Endothelial cell of umbilical vein (primary cell): ENCODE measurements around the gene PLEKHS1. TPM values are rescaled to one million over a fixed set of nuclear protein-coding genes. Genes with fewer than 3 reads are reported as not detected.

Source experiments
- BruUV-seq: library from RNA; stranded (reverse); fragments of 400-500 nt; replicated peaks from 2 replicates; lab custom pipeline; 2021; lab: Mats Ljungman, UMichigan
- CTCF ChIA-PET: fragments of 300-600, 350-600 bp; sonication (Branson Sonifier 250); formaldehyde crosslinking; loops from one replicate; lab custom pipeline; 2021; ENCODE audit warnings: antibody characterized with exemption, inconsistent platforms; lab: Charles Lee
- POLR2A ChIA-PET: fragments of 300-600, 350-600 bp; sonication (Branson Sonifier 250); formaldehyde crosslinking; loops from one replicate; lab custom pipeline; 2021; ENCODE audit warnings: antibody characterized with exemption, inconsistent platforms; lab: Charles Lee
- DNase-seq: peaks from one replicate; pipeline ENCODE4 v3.0.0-alpha.2; 2011; ENCODE audit warnings: low read depth, low spot score
- FAIRE-seq: peaks from 2 replicates; lab custom pipeline; 2011; peaks lifted over from hg19 to GRCh38; lab: Jason Lieb, UNC
- H2AFZ ChIP-seq: 2 replicates; pipeline ENCODE4 v1.6.0; 2012; ENCODE audit warnings: low read depth, low read length, control low read depth, inconsistent platforms
- H3K27ac ChIP-seq: 2 replicates; pipeline ENCODE4 v1.5.1; 2011; ENCODE audit warnings: low read depth, mild to moderate bottlenecking, control low read depth, low read length, moderate library complexity; ENCODE audit not compliant: insufficient read depth
- H3K27me3 ChIP-seq, 2 experiments: 2 replicates each; pipeline versions ENCODE4 v1.6.0 to v1.6.1; 2011; ENCODE audit warnings: low read length in 2 of 2, mixed read lengths in 1 of 2; ENCODE audit not compliant: control insufficient read depth in 2 of 2, insufficient read depth in 2 of 2
- H3K36me3 ChIP-seq, 2 experiments: 2 replicates in 1 of 2; 3 replicates in 1 of 2; pipeline ENCODE4 v1.5.1; 2011; ENCODE audit warnings: low read length in 2 of 2, mild to moderate bottlenecking in 1 of 2, moderate library complexity in 1 of 2; ENCODE audit not compliant: control insufficient read depth in 2 of 2, insufficient read depth in 2 of 2; ENCODE audit errors: extremely low read depth in 1 of 2
- H3K4me1 ChIP-seq: 3 replicates; pipeline ENCODE4 v1.5.1; 2011; ENCODE audit warnings: mild to moderate bottlenecking, low read length; ENCODE audit not compliant: control insufficient read depth, insufficient read depth; ENCODE audit errors: extremely low read depth
- H3K4me2 ChIP-seq: 2 replicates; pipeline ENCODE4 v1.6.1; 2011; ENCODE audit warnings: low read length, control low read depth, mixed read lengths; ENCODE audit not compliant: insufficient read depth
- H3K4me3 ChIP-seq, 3 experiments: fragments of 200-600 bp in 1 of 3; sonication (generic), shearing (Covaris generic) in 1 of 3; replicated peaks in 1 of 3; 2 replicates each; pipeline ENCODE4 v1.5.1; 2011 to 2016; ENCODE audit warnings: control low read depth in 3 of 3, low read length in 3 of 3, mild to moderate bottlenecking in 2 of 3, inconsistent platforms in 1 of 3, low read depth in 1 of 3, moderate library complexity in 1 of 3; ENCODE audit not compliant: insufficient read depth in 1 of 3
- H3K79me2 ChIP-seq: 2 replicates; pipeline ENCODE4 v1.6.0; 2012; ENCODE audit warnings: low read length, inconsistent platforms; ENCODE audit not compliant: control insufficient read depth, insufficient read depth
- H3K9ac ChIP-seq: replicated peaks from 2 replicates; pipeline ENCODE3; 2011; ENCODE audit warnings: low read length, control low read depth; ENCODE audit not compliant: insufficient read depth; ENCODE audit errors: extremely low read depth
- H3K9me1 ChIP-seq: replicated peaks from 3 replicates; pipeline ENCODE4 v1.6.0; 2011; ENCODE audit warnings: mild to moderate bottlenecking, low read length; ENCODE audit not compliant: control insufficient read depth, insufficient read depth; ENCODE audit errors: extremely low read depth
- H3K9me3 ChIP-seq: replicated peaks from 2 replicates; pipeline ENCODE4 v1.5.1; 2012; ENCODE audit warnings: low read length, inconsistent platforms; ENCODE audit not compliant: control insufficient read depth, insufficient read depth
- H4K20me1 ChIP-seq: replicated peaks from 2 replicates; pipeline ENCODE3; 2011; ENCODE audit warnings: mild to moderate bottlenecking, low read length; ENCODE audit not compliant: control insufficient read depth, insufficient read depth; ENCODE audit errors: extremely low read depth
- CTCF ChIP-seq, 2 donors: IDR thresholded peaks; 1 replicate in 1 of 2; 2 replicates in 1 of 2; pipeline ENCODE4 v1.5.1; 2011; ENCODE audit warnings: low read length in 2 of 2, mild to moderate bottlenecking in 2 of 2, moderate library complexity in 2 of 2, control low read depth in 1 of 2, inconsistent platforms in 1 of 2, low read depth in 1 of 2; ENCODE audit not compliant: insufficient read depth in 1 of 2; ENCODE audit errors: extremely low read depth in 1 of 2
- FOS ChIP-seq: IDR thresholded peaks from 2 replicates; pipeline ENCODE4 v1.6.1; 2011; ENCODE audit warnings: mild to moderate bottlenecking, low read length, moderate library complexity, borderline replicate concordance; ENCODE audit not compliant: insufficient read depth
- GATA2 ChIP-seq: IDR thresholded peaks from 2 replicates; pipeline ENCODE4 v1.7.0; 2011; ENCODE audit warnings: low read depth, mild to moderate bottlenecking, moderate library complexity, mixed read lengths, low read length; ENCODE audit not compliant: insufficient read length, insufficient read depth
- JUN ChIP-seq: IDR thresholded peaks from 2 replicates; pipeline ENCODE4 v1.6.1; 2011; ENCODE audit warnings: borderline replicate concordance, low read depth; ENCODE audit not compliant: insufficient read length, insufficient read depth
- MAX ChIP-seq: IDR thresholded peaks from 2 replicates; pipeline ENCODE4 v1.6.1; 2011; ENCODE audit not compliant: insufficient read depth, insufficient read length
- MYC ChIP-seq: IDR thresholded peaks from one replicate; pipeline ENCODE4 v1.6.1; 2011; ENCODE audit warnings: mild to moderate bottlenecking, low read depth, low read length
- POLR2A ChIP-seq: IDR thresholded peaks from 2 replicates; pipeline ENCODE4 v1.6.1; 2012; ENCODE audit warnings: low read depth, mild to moderate bottlenecking, control low read depth, low read length
- POLR2AphosphoS5 ChIP-seq: IDR thresholded peaks from 2 replicates; pipeline ENCODE4 v1.6.1; 2012; ENCODE audit warnings: low read depth, mild to moderate bottlenecking, control low read depth, low read length, moderate library complexity; ENCODE audit not compliant: insufficient read depth
- dilution Hi-C: fragments of 300-500 bp; cut with MboI; formaldehyde crosslinking; loops from one replicate; pipeline ENCODE4 v1.15.0; 2019; ENCODE audit warnings: low sequenced_read_pairs; ENCODE audit not compliant: extremely low pct_ligation_motif_present
- intact Hi-C: fragments of 100-400 bp; cut with micrococcal nuclease; formaldehyde crosslinking; loops from one replicate; pipeline ENCODE4 v1.10.0; 2022
- polyA plus RNA-seq, 4 experiments: library from polyadenylated mRNA; depleted of rRNA in 3 of 4; stranded (reverse) in 3 of 4; unstranded in 1 of 4; fragments of >200 nt; gene quantifications; 2 replicates each; pipeline versions ENCODE4 v1.2.1 to v1.2.3, GENCODE V29; 2011 to 2012; ENCODE audit warnings: missing spikeins in 1 of 4
- total RNA-seq: library from RNA; stranded (reverse); gene quantifications from 2 replicates; pipeline ENCODE4 v1.2.3, GENCODE V29; 2021

PLEKHS1 gene
- total and polyA plus RNA-seq, 2 donors (not counting 3 experiments of a cell fraction or from before 2014, with no cell fraction given): not detected

GRCh38 chr10:113743594-113743993 lies 7.9 kb upstream of the PLEKHS1 start:
- no peak overlapping the region for H3K9ac ChIP-seq
- no peak overlapping the region for H3K4me2 ChIP-seq
- no TSS peak for BruUV-seq
- H3K9me1 ChIP-seq: no peaks in the 10 kb centered on the region
- FAIRE-seq (no peak), DNase-seq (no peak)
- CTCF ChIA-PET: no interaction called here
- no peaks in the 10 kb centered on the region for H3K27me3 ChIP-seq
- POLR2A ChIA-PET: no interaction called here
- no peaks in the 10 kb centered on the region for H4K20me1 ChIP-seq
- TF ChIP-seq GATA2: no peak
- TF ChIP-seq MAX: no peak
- TF ChIP-seq MYC: no peak
- TF ChIP-seq POLR2A: no peak
- no peak for TF ChIP-seq POLR2AphosphoS5
- no peak for TF ChIP-seq CTCF (IDR thresholded peaks at IDR 0.05; ENCODE audit: extremely low read depth in 1 of 2, insufficient read depth in 1 of 2, low read depth in 1 of 2, low read length in 2 of 2)
- no peak for TF ChIP-seq FOS
- no peak for TF ChIP-seq JUN
- no peak overlapping the region for H3K27ac ChIP-seq
- H3K4me3 ChIP-seq: no peak overlapping the region
- dilution Hi-C loops (no loop called here), intact Hi-C loops (no loop called here)
- H3K36me3 ChIP-seq: no peaks in the 10 kb centered on the region
- no peaks in the 10 kb centered on the region for H3K9me3 ChIP-seq
- H2AFZ ChIP-seq: no peak overlapping the region
- no peaks in the 10 kb centered on the region for H3K79me2 ChIP-seq
- H3K4me1 ChIP-seq: no peaks in the 10 kb centered on the region
